Activated CD8-positive, alpha-beta T cell treated with anti-CD3 and anti-CD28 coated beads for 36 hours (primary cell): ENCODE results near the gene ACOD1. TPM values are rescaled to one million over a fixed set of nuclear protein-coding genes. Genes with fewer than 3 reads are reported as not detected.

Source experiments
- ATAC-seq: fragments of 200-7000 bp; cut with Tn5 transposase; one replicate; pipeline ENCODE4 v1.10.0; 2021; ENCODE audit warnings: mild to moderate bottlenecking, moderate library complexity
- CTCF ChIA-PET: fragments of 350-600 bp; sonication (Branson Sonifier 250); formaldehyde crosslinking; loops from one replicate; lab custom pipeline; 2021; ENCODE audit warnings: antibody characterized with exemption; lab: Charles Lee
- POLR2A ChIA-PET: fragments of 350-600 bp; sonication (Branson Sonifier 250); formaldehyde crosslinking; loops from one replicate; lab custom pipeline; 2021; ENCODE audit warnings: antibody characterized with exemption; lab: Charles Lee
- DNase-seq: peaks from one replicate; pipeline ENCODE4 v3.0.0-alpha.2; 2020
- H3K27ac Mint-ChIP-seq: one replicate; pipeline ENCODE4 v1.8.0; 2021; ENCODE audit warnings: mild to moderate bottlenecking, mixed read lengths
- H3K27me3 Mint-ChIP-seq: one replicate; pipeline ENCODE4 v1.8.0; 2021; ENCODE audit warnings: mixed read lengths
- H3K36me3 Mint-ChIP-seq: one replicate; pipeline ENCODE4 v1.8.0; 2021; ENCODE audit warnings: low read depth, mixed read lengths
- H3K4me1 Mint-ChIP-seq: one replicate; pipeline ENCODE4 v1.8.0; 2021; ENCODE audit warnings: low read depth, mixed read lengths
- H3K4me3 Mint-ChIP-seq: one replicate; pipeline ENCODE4 v1.8.0; 2021; ENCODE audit warnings: mild to moderate bottlenecking, moderate library complexity, mixed read lengths
- H3K9me3 Mint-ChIP-seq: one replicate; pipeline ENCODE4 v1.8.0; 2021; ENCODE audit warnings: mixed read lengths
- intact Hi-C: fragments of 100-400 bp; cut with micrococcal nuclease; formaldehyde crosslinking; loops from one replicate; pipeline ENCODE4 v1.10.0; 2022
- total RNA-seq, 2 experiments: library from RNA; stranded (reverse); gene quantifications; one replicate each; pipeline ENCODE4 v1.2.3, GENCODE V29; 2021
- TF ChIP-seq, protein P1 (sequence below): fragments of 200-600 bp; IDR thresholded peaks from one replicate; pipeline ENCODE4 v1.8.0; 2022; ENCODE audit warnings: antibody characterized with exemption, mild to moderate bottlenecking

ACOD1 gene
- total RNA-seq, 2 experiments from 2014 or later = not detected

DNA sequence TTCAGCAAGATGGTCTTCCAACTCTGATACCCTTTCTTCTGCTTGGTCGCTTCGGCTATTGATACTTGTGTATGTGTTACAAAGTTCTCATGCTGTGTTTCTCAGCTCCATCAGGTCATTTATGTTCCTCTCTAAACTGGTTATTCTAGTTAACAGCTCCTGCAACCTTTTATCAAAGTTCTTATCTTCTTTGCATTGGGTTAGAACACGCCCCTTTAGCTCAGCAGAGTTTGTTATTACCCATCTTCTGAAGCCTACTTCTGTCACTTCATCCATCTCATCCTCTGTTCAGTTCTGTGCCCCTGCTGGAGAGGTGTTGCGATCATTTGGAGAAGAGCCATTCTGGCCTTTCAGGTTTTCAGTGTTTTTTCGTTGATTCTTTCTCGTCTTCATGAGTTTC lies 18.7 kb downstream of the ACOD1 start:
- H3K4me3 Mint-ChIP-seq = no peak overlapping the region
- ChIA-PET CTCF (interaction anchor here (1.1 kb wide), 1 partner anchor 13 kb away, joined by 4 read pairs; no protein-coding TSS in a partner anchor), POLR2A (no interaction called here)
- TF ChIP-seq, protein P1, sequence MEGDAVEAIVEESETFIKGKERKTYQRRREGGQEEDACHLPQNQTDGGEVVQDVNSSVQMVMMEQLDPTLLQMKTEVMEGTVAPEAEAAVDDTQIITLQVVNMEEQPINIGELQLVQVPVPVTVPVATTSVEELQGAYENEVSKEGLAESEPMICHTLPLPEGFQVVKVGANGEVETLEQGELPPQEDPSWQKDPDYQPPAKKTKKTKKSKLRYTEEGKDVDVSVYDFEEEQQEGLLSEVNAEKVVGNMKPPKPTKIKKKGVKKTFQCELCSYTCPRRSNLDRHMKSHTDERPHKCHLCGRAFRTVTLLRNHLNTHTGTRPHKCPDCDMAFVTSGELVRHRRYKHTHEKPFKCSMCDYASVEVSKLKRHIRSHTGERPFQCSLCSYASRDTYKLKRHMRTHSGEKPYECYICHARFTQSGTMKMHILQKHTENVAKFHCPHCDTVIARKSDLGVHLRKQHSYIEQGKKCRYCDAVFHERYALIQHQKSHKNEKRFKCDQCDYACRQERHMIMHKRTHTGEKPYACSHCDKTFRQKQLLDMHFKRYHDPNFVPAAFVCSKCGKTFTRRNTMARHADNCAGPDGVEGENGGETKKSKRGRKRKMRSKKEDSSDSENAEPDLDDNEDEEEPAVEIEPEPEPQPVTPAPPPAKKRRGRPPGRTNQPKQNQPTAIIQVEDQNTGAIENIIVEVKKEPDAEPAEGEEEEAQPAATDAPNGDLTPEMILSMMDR = no peak
- H3K9me3 Mint-ChIP-seq = no peaks in the 10 kb centered on the region
- H3K27ac Mint-ChIP-seq = no peak overlapping the region
- no peaks in the 10 kb centered on the region for H3K36me3 Mint-ChIP-seq
- intact Hi-C loops = no loop called here
- ATAC-seq (no peak), DNase-seq (no peak)
- peaks cover 11% of the 10 kb centered on the region for H3K27me3 Mint-ChIP-seq
- H3K4me1 Mint-ChIP-seq = no peaks in the 10 kb centered on the region

DNA sequence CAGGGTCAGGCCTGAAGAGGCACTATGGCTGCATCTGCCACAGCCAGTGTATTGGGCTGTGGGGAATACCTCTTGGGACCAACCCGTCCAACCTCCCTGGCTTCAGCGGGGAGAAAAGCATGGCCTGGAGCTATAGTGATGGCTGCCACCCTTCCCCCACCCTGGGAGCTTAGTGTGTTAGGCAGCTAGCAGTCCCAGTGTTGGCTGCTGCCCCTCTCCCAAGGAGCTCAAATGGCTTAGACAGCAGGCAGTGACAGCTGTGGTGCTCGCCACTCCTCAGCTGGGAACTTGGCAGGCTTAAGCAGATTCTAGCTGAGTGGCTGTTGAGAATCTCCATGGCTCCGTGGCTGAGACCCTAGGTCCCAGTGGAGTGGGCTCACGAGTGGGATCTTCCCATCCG lies 19.7 kb downstream of the ACOD1 start:
- Mint-ChIP-seq H3K36me3 (no peaks in the 10 kb centered on the region), H3K27ac (no peak overlapping the region), H3K4me3 (no peak overlapping the region), H3K9me3 (no peaks in the 10 kb centered on the region), H3K27me3 (peaks cover 17% of the 10 kb centered on the region), H3K4me1 (peaks cover 3% of the 10 kb centered on the region)
- ATAC-seq = no peak
- intact Hi-C loops = no loop called here
- POLR2A ChIA-PET = no interaction called here
- TF ChIP-seq, protein P1 = no peak
- DNase-seq = no peak
- CTCF ChIA-PET = interaction anchor here (1.1 kb wide), 1 partner anchor 12 kb away, joined by 4 read pairs; no protein-coding TSS in a partner anchor

DNA sequence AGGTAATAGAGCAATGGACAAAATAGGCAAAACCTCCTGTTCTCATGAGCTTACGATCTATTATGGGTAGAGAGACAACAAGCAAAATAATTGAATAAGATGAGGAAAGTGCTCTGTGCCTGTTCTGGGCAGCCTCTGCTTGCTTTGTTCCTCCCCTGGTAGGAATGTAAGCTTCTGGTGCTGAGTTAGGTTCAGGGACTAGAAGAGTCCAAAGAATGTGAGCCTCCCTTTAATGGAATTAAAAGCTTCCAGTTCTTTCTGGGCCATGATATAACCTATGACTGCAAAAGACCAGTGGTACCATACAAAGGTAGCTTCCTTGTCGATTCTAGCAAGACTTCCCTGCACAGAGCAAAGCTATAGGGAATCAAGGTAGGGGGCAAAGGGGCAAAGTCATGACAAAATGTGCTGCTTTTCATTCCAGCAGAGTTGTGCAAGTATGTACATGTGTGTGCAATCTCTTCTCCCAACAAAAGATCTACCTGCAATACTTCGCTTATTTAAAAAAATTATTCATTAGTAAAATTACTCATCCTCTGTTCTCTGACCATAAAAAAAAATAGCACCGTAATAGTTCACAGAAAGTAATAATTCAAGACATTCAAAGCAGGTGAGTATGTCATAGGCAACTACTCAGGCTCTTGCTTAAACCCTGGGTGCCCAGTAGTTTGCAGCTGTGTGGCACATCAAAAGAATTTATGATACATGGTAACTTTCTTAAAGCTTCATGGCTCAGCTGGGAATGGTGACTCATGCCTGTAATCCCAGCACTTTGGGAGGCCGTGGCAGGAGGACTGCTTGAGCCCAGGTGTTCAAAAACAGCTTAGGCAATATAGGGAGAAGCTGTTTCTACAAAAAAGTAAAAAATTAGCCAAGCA lies 21.4 kb downstream of the ACOD1 start:
- H3K4me1 Mint-ChIP-seq = peaks cover 3% of the 10 kb centered on the region
- no peak for DNase-seq
- TF ChIP-seq, protein P1 = no peak
- ChIA-PET CTCF (interaction anchor here (1.1 to 3.7 kb wide), 2 partner anchors 9 to 10 kb away, joined by 3 to 23 read pairs; no protein-coding TSS in a partner anchor), POLR2A (interaction anchor here (0.5 kb wide), 1 partner anchor 1268 kb away, joined by 3 read pairs; no protein-coding TSS in a partner anchor)
- ATAC-seq = no peak
- H3K36me3 Mint-ChIP-seq = no peaks in the 10 kb centered on the region
- H3K27ac Mint-ChIP-seq = no peak overlapping the region
- H3K9me3 Mint-ChIP-seq = no peaks in the 10 kb centered on the region
- H3K27me3 Mint-ChIP-seq = peaks cover 23% of the 10 kb centered on the region
- intact Hi-C loops = no loop called here
- no peak overlapping the region for H3K4me3 Mint-ChIP-seq

DNA sequence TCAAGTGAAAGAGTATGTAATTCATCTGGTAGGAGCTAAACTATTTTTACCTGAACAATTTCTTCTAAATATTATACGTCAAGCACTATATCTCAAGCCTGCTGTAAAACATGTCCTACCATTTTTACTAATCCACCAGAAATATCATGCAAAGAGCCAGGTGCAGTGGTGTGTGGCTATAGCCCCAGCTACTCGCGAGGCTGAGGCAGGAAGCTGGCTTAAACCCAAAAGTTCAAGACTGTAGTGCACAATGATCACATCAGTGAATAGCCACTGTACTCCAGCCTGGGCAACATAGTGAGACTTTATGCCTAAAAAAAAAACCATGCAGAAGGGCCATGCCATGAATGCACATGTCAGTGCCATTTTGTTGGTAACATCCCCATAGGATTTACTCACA lies 22.9 kb downstream of the ACOD1 start:
- Mint-ChIP-seq H3K27me3 (peaks cover 28% of the 10 kb centered on the region), H3K9me3 (no peaks in the 10 kb centered on the region), H3K27ac (no peak overlapping the region), H3K4me1 (peaks cover 3% of the 10 kb centered on the region), H3K4me3 (no peak overlapping the region), H3K36me3 (no peaks in the 10 kb centered on the region)
- intact Hi-C loops = no loop called here
- ChIA-PET POLR2A (no interaction called here), CTCF (interaction anchor here (1.1 to 3.7 kb wide), 2 partner anchors 7 to 9 kb away, joined by 3 to 23 read pairs; no protein-coding TSS in a partner anchor)
- no peak for DNase-seq
- TF ChIP-seq, protein P1 = no peak
- ATAC-seq = no peak
